ENCODE data around the gene C12orf57. TPM values are rescaled to one million over a fixed set of nuclear protein-coding genes. Genes with fewer than 3 reads are reported as not detected.
A peak's percentile ranks its signal among the peaks of the same experiment; 100 is the strongest.

The C12orf57 gene
- polyA plus RNA-seq, 1 donor from 2014 or later = 500 TPM

GRCh38 chr12:6970096-6970527, 26.3 kb downstream of the C12orf57 start:
- peak overlapping the region; percentile 77 for H2AFZ ChIP-seq (ENCODE audit: low read depth, low read length)

GRCh38 chr12:6974180-6974579, 30.4 kb downstream of the C12orf57 start:
- H3K79me2 ChIP-seq (replicated peaks; ENCODE audit: insufficient read depth, low read length) = peaks cover 29% of the 10 kb centered on the region
- H3K4me3 ChIP-seq (ENCODE audit: low read length) = no peak overlapping the region
- no peaks in the 10 kb centered on the region for H3K9me2 ChIP-seq (ENCODE audit: insufficient read depth, low read length)
- no peak overlapping the region for H3K27ac ChIP-seq (ENCODE audit: low read length)
- no peaks in the 10 kb centered on the region for H3K36me3 ChIP-seq (ENCODE audit: insufficient read depth, low read length)
- no peaks in the 10 kb centered on the region for H3K27me3 ChIP-seq (ENCODE audit: insufficient read depth, low read depth, low read length)
- no peak overlapping the region for H2AFZ ChIP-seq (ENCODE audit: low read depth, low read length)
- no peak overlapping the region for H3K9ac ChIP-seq (ENCODE audit: low read length)
- no peak overlapping the region for H3K4me2 ChIP-seq (ENCODE audit: low read length)
- H3K9me3 ChIP-seq (ENCODE audit: low read length) = no peaks in the 10 kb centered on the region
- TF ChIP-seq REST (IDR thresholded peaks at IDR 0.05; ENCODE audit: borderline replicate concordance) (no peak), EZH2 (IDR thresholded peaks at IDR 0.05; ENCODE audit: borderline replicate concordance, insufficient read depth, low read length, poor library complexity, severe bottlenecking) (no peak), SMC3 (conservative IDR thresholded peaks at IDR 0.05; ENCODE audit: poor library complexity) (no peak), CTCF (IDR thresholded peaks at IDR 0.05; ENCODE audit: poor library complexity, severe bottlenecking) (no peak), RAD21 (conservative IDR thresholded peaks at IDR 0.05) (no peak), TAF1 (IDR thresholded peaks at IDR 0.05; ENCODE audit: low read depth) (no peak), EP300 (conservative IDR thresholded peaks at IDR 0.05; ENCODE audit: poor library complexity, severe bottlenecking) (no peak), POLR2AphosphoS5 (IDR thresholded peaks at IDR 0.05) (no peak), MXI1 (conservative IDR thresholded peaks at IDR 0.05; ENCODE audit: poor library complexity, severe bottlenecking) (no peak)
- no peaks in the 10 kb centered on the region for H4K20me1 ChIP-seq (ENCODE audit: insufficient read depth)
- H3F3A ChIP-seq (ENCODE audit: insufficient read depth, low read length, poor library complexity, severe bottlenecking) = no peaks in the 10 kb centered on the region

More at GRCh38 chr12:6970096-6970527, 26.3 kb downstream of the C12orf57 start:
- no peaks in the 10 kb centered on the region for H3K9me3 ChIP-seq (ENCODE audit: low read length)
- peak overlapping the region; percentile 99 for H3K4me3 ChIP-seq (ENCODE audit: low read length)
- H3K9me2 ChIP-seq (ENCODE audit: insufficient read depth, low read length) = no peaks in the 10 kb centered on the region
- H3K4me2 ChIP-seq (ENCODE audit: low read length) = peak overlapping the region; percentile 97
- H3K36me3 ChIP-seq (ENCODE audit: insufficient read depth, low read length) = no peaks in the 10 kb centered on the region
- no peaks in the 10 kb centered on the region for H3F3A ChIP-seq (ENCODE audit: insufficient read depth, low read length, poor library complexity, severe bottlenecking)
- H4K20me1 ChIP-seq (ENCODE audit: insufficient read depth) = no peaks in the 10 kb centered on the region
- peaks cover 34% of the 10 kb centered on the region for H3K79me2 ChIP-seq (replicated peaks; ENCODE audit: insufficient read depth, low read length)
- TF ChIP-seq TAF1 (IDR thresholded peaks at IDR 0.05; ENCODE audit: low read depth) (no peak), REST (IDR thresholded peaks at IDR 0.05; ENCODE audit: borderline replicate concordance) (no peak), MXI1 (conservative IDR thresholded peaks at IDR 0.05; ENCODE audit: poor library complexity, severe bottlenecking) (no peak), RAD21 (conservative IDR thresholded peaks at IDR 0.05) (no peak), POLR2AphosphoS5 (IDR thresholded peaks at IDR 0.05) (no peak), EP300 (conservative IDR thresholded peaks at IDR 0.05; ENCODE audit: poor library complexity, severe bottlenecking) (no peak)
- no peaks in the 10 kb centered on the region for H3K27me3 ChIP-seq (ENCODE audit: insufficient read depth, low read depth, low read length)
- peak overlapping the region; percentile 93 for H3K9ac ChIP-seq (ENCODE audit: low read length)
- peak overlapping the region; percentile 76 for H3K27ac ChIP-seq (ENCODE audit: low read length)
